Measurements from ENCODE around the gene MMD. TPM values are rescaled to one million over a fixed set of nuclear protein-coding genes. Genes with fewer than 3 reads are reported as not detected.

Gene MMD
- polyA plus RNA-seq, 1 donor from 2014 or later = 111 TPM

DNA sequence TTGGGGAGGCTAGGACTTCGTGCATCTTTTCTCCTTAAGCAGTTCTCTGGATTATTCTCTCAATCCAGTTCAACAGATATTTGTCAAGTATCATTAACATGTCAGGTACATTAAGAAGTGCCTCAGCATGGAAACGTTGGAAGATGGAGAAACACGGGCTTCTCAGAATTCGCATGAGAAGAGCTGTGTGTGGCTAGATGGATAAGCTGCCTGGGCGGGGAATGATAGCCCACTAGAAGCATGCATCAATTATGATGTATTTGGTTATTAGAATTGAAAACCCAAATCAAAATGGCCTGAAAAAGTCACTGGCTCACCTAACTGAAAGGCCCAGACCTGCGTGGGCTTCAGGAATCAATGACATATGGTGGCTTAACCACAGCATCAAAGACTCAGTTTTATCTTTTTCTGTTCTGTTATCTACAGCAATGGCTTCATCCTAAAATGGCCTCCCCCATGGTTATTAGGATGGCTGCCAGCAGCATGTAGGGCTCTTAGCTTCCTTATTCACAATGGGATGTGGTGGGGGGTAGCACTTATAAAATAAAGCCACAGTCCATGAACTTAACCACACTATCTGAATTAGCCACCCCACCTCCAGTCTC, 43.9 kb downstream of the MMD start:
- H3K4me2 ChIP-seq (ENCODE audit: low read length) = no peak overlapping the region
- no peaks in the 10 kb centered on the region for H3K9me3 ChIP-seq (ENCODE audit: low read length)
- H3K9ac ChIP-seq (ENCODE audit: low read length) = no peak overlapping the region
- H4K20me1 ChIP-seq (ENCODE audit: insufficient read depth) = no peaks in the 10 kb centered on the region
- H3K9me2 ChIP-seq (ENCODE audit: insufficient read depth, low read length) = no peaks in the 10 kb centered on the region
- no peaks in the 10 kb centered on the region for H3K27me3 ChIP-seq (ENCODE audit: insufficient read depth, low read depth, low read length)
- H3K36me3 ChIP-seq (ENCODE audit: insufficient read depth, low read length) = no peaks in the 10 kb centered on the region
- H3K79me2 ChIP-seq (replicated peaks; ENCODE audit: insufficient read depth, low read length) = no peaks in the 10 kb centered on the region
- no peak overlapping the region for H3K4me3 ChIP-seq (ENCODE audit: low read length)
- H3K27ac ChIP-seq (ENCODE audit: low read length) = no peak overlapping the region
- no peak for TF ChIP-seq EP300 (conservative IDR thresholded peaks at IDR 0.05; ENCODE audit: poor library complexity, severe bottlenecking)
- TF ChIP-seq, protein P1, sequence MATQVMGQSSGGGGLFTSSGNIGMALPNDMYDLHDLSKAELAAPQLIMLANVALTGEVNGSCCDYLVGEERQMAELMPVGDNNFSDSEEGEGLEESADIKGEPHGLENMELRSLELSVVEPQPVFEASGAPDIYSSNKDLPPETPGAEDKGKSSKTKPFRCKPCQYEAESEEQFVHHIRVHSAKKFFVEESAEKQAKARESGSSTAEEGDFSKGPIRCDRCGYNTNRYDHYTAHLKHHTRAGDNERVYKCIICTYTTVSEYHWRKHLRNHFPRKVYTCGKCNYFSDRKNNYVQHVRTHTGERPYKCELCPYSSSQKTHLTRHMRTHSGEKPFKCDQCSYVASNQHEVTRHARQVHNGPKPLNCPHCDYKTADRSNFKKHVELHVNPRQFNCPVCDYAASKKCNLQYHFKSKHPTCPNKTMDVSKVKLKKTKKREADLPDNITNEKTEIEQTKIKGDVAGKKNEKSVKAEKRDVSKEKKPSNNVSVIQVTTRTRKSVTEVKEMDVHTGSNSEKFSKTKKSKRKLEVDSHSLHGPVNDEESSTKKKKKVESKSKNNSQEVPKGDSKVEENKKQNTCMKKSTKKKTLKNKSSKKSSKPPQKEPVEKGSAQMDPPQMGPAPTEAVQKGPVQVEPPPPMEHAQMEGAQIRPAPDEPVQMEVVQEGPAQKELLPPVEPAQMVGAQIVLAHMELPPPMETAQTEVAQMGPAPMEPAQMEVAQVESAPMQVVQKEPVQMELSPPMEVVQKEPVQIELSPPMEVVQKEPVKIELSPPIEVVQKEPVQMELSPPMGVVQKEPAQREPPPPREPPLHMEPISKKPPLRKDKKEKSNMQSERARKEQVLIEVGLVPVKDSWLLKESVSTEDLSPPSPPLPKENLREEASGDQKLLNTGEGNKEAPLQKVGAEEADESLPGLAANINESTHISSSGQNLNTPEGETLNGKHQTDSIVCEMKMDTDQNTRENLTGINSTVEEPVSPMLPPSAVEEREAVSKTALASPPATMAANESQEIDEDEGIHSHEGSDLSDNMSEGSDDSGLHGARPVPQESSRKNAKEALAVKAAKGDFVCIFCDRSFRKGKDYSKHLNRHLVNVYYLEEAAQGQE (IDR thresholded peaks at IDR 0.05; ENCODE audit: borderline replicate concordance) = no peak
- no peak for TF ChIP-seq MXI1 (conservative IDR thresholded peaks at IDR 0.05; ENCODE audit: poor library complexity, severe bottlenecking)
- TF ChIP-seq, protein P2, sequence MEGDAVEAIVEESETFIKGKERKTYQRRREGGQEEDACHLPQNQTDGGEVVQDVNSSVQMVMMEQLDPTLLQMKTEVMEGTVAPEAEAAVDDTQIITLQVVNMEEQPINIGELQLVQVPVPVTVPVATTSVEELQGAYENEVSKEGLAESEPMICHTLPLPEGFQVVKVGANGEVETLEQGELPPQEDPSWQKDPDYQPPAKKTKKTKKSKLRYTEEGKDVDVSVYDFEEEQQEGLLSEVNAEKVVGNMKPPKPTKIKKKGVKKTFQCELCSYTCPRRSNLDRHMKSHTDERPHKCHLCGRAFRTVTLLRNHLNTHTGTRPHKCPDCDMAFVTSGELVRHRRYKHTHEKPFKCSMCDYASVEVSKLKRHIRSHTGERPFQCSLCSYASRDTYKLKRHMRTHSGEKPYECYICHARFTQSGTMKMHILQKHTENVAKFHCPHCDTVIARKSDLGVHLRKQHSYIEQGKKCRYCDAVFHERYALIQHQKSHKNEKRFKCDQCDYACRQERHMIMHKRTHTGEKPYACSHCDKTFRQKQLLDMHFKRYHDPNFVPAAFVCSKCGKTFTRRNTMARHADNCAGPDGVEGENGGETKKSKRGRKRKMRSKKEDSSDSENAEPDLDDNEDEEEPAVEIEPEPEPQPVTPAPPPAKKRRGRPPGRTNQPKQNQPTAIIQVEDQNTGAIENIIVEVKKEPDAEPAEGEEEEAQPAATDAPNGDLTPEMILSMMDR (IDR thresholded peaks at IDR 0.05; ENCODE audit: poor library complexity, severe bottlenecking) = no peak
- TF ChIP-seq EZH2 (IDR thresholded peaks at IDR 0.05; ENCODE audit: borderline replicate concordance, insufficient read depth, low read length, poor library complexity, severe bottlenecking) = no peak
- TF ChIP-seq RAD21 (conservative IDR thresholded peaks at IDR 0.05) = no peak
- no peak for TF ChIP-seq SMC3 (conservative IDR thresholded peaks at IDR 0.05; ENCODE audit: poor library complexity)
- no peaks in the 10 kb centered on the region for H3F3A ChIP-seq (ENCODE audit: insufficient read depth, low read length, poor library complexity, severe bottlenecking)
- no peak overlapping the region for H2AFZ ChIP-seq (ENCODE audit: low read depth, low read length)

DNA sequence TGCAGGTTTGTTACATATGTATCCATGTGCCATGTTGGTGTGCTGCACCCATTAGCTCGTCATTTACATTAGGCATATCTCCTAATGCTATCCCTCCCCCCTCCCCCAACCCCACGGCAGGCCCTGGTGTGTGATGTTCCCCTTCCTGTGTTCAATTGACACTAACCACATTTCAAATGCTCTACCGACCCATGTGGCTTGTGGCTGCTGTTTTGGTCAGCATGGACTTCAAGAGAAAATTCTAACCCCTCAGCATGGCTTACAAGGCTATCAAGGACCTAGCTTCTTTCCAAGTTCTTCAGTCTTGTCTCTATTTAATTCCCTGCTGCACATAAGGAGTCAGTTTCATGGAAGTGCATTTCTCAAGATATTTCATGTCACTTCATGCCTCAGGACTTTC, 52.9 kb downstream of the MMD start:
- Histone ChIP-seq H3K9ac (ENCODE audit: low read length) (no peak overlapping the region), H3K27me3 (ENCODE audit: insufficient read depth, low read depth, low read length) (no peaks in the 10 kb centered on the region), H3K27ac (ENCODE audit: low read length) (no peak overlapping the region), H3K36me3 (ENCODE audit: insufficient read depth, low read length) (no peaks in the 10 kb centered on the region), H3K9me3 (ENCODE audit: low read length) (no peaks in the 10 kb centered on the region), H3F3A (ENCODE audit: insufficient read depth, low read length, poor library complexity, severe bottlenecking) (no peaks in the 10 kb centered on the region), H4K20me1 (ENCODE audit: insufficient read depth) (no peaks in the 10 kb centered on the region), H3K4me2 (ENCODE audit: low read length) (no peak overlapping the region), H3K9me2 (ENCODE audit: insufficient read depth, low read length) (no peaks in the 10 kb centered on the region), H3K79me2 (replicated peaks; ENCODE audit: insufficient read depth, low read length) (no peaks in the 10 kb centered on the region), H3K4me3 (ENCODE audit: low read length) (no peak overlapping the region), H2AFZ (ENCODE audit: low read depth, low read length) (no peak overlapping the region)
- TF ChIP-seq, protein P1 (IDR thresholded peaks at IDR 0.05; ENCODE audit: borderline replicate concordance) = no peak
- no peak for TF ChIP-seq TAF1 (IDR thresholded peaks at IDR 0.05; ENCODE audit: low read depth)
- TF ChIP-seq RAD21 (conservative IDR thresholded peaks at IDR 0.05) = no peak
- TF ChIP-seq SMC3 (conservative IDR thresholded peaks at IDR 0.05; ENCODE audit: poor library complexity) = no peak
- TF ChIP-seq, protein P2 (IDR thresholded peaks at IDR 0.05; ENCODE audit: poor library complexity, severe bottlenecking) = no peak
- no peak for TF ChIP-seq POLR2AphosphoS5 (IDR thresholded peaks at IDR 0.05)
- TF ChIP-seq EZH2 (IDR thresholded peaks at IDR 0.05; ENCODE audit: borderline replicate concordance, insufficient read depth, low read length, poor library complexity, severe bottlenecking) = no peak
